ENCODE data around the gene COX5A.

Gene COX5A

GRCh38 chr15:74908635-74909034 lies 29.2 kb downstream of the COX5A start:
- FAIRE-seq: no peak
- no peak for DNase-seq (ENCODE audit: insufficient read length, low spot score)
- no peak for TF ChIP-seq CTCF (IDR thresholded peaks at IDR 0.05; ENCODE audit: insufficient read depth, missing control alignments)

- DNase-seq (ENCODE audit: insufficient read length, low spot score): no peak
- TF ChIP-seq CTCF (IDR thresholded peaks at IDR 0.05; ENCODE audit: insufficient read depth, missing control alignments): no peak
- FAIRE-seq: no peak
Observed at GRCh38 chr15:74907163-74907870, 30.6 kb downstream of the COX5A start.

GRCh38 chr15:74906450-74907162 lies 31.3 kb downstream of the COX5A start, which contains the start of gene FAM219B:
Gene FAM219B (minus strand): TSS chr15:74906851. CDS start chr15:74906800, 51 bp downstream.
- no peak for TF ChIP-seq CTCF (IDR thresholded peaks at IDR 0.05; ENCODE audit: insufficient read depth, missing control alignments)
- FAIRE-seq (no peak), DNase-seq (ENCODE audit: insufficient read length, low spot score) (peak; percentile 85)

- no peak for FAIRE-seq
- TF ChIP-seq CTCF (IDR thresholded peaks at IDR 0.05; ENCODE audit: insufficient read depth, missing control alignments): no peak
- no peak for DNase-seq (ENCODE audit: insufficient read length, low spot score)
Observed at GRCh38 chr15:74906067-74906449, 31.8 kb downstream of the COX5A start.

GRCh38 chr15:74904190-74904805 lies 33.6 kb downstream of the COX5A start:
- TF ChIP-seq CTCF (IDR thresholded peaks at IDR 0.05; ENCODE audit: insufficient read depth, missing control alignments): no peak
- DNase-seq (ENCODE audit: insufficient read length, low spot score) (no peak), FAIRE-seq (no peak)

- no peak for FAIRE-seq
- DNase-seq (ENCODE audit: insufficient read length, low spot score): no peak
- TF ChIP-seq CTCF (IDR thresholded peaks at IDR 0.05; ENCODE audit: insufficient read depth, missing control alignments): no peak
Observed at GRCh38 chr15:74903676-74904075, 34.2 kb downstream of the COX5A start.

Measured in D721Med (cell line).